K562 (cell line): ENCODE data around the gene NDUFS8. TPM values are rescaled to one million over a fixed set of nuclear protein-coding genes. Genes with fewer than 3 reads are reported as not detected.

Source experiments
- E2F3 ChIP-seq: fragments of 250-450 bp; sonication (Bioruptor Pico); IDR thresholded peaks from 2 replicates; pipeline ENCODE4 v1.4.0; 2020; ENCODE audit warnings: mild to moderate bottlenecking
- ETV5 ChIP-seq: sonication (generic); formaldehyde crosslinking; IDR thresholded peaks from 2 replicates; pipeline ENCODE4 v1.4.0; 2020; ENCODE audit warnings: low read depth, mild to moderate bottlenecking, missing genetic modification reagents
- ILF3 ChIP-seq: fragments of 450-650 bp; IDR thresholded peaks from 2 replicates; pipeline ENCODE4 v1.6.1; 2018; ENCODE audit warnings: antibody characterized with exemption, mild to moderate bottlenecking, moderate library complexity, borderline replicate concordance
- MYNN ChIP-seq, 2 experiments: sonication (generic); formaldehyde crosslinking in 1 of 2; IDR thresholded peaks; 2 replicates each; pipeline versions ENCODE4 v1.5.0 to v1.6.1; 2016 to 2020; ENCODE audit warnings: antibody characterized with exemption in 1 of 2, missing genetic modification reagents in 1 of 2
- PHF21A ChIP-seq: fragments of 450-650 bp; IDR thresholded peaks from 2 replicates; pipeline ENCODE4 v1.6.1; 2017; ENCODE audit warnings: low read depth, borderline replicate concordance
- RBBP5 ChIP-seq: fragments of 200-600 bp; sonication (generic); IDR thresholded peaks from 2 replicates; pipeline ENCODE4 v1.6.1; 2012; ENCODE audit warnings: borderline replicate concordance, mild to moderate bottlenecking, low read length, control low read depth, inconsistent platforms; ENCODE audit not compliant: insufficient read depth, poor library complexity, severe bottlenecking
- RBM15 ChIP-seq: fragments of 200-400 bp; formaldehyde crosslinking; IDR thresholded peaks from 2 replicates; pipeline ENCODE4 v1.6.1; 2018; ENCODE audit warnings: mild to moderate bottlenecking, low read length, moderate library complexity; ENCODE audit not compliant: insufficient read depth
- ZBTB17 ChIP-seq: fragments of 450-650 bp; formaldehyde crosslinking; IDR thresholded peaks from 2 replicates; pipeline ENCODE4 v1.4.0; 2020; ENCODE audit warnings: mild to moderate bottlenecking
- polyA plus RNA-seq, 8 experiments: library from polyadenylated mRNA; depleted of rRNA in 4 of 8; stranded (reverse) in 5 of 8; unstranded in 3 of 8; fragments of >200 nt; fragmentation: Nextera tagmentation in 2 of 8; fragmentation: Illumina TruSeq in 1 of 8; extraction: Ambion mirVana in 2 of 8; extraction: Trizol in 1 of 8; gene quantifications; 2 replicates each; pipeline versions ENCODE4 v1.2.1 to v1.2.3, GENCODE V29; 2011 to 2014; ENCODE audit warnings: inconsistent platforms in 1 of 8, missing spikeins in 1 of 8
- total RNA-seq, 7 experiments: library from RNA; depleted of rRNA in 6 of 7; stranded (reverse); fragments of >200 nt in 6 of 7; fragmentation: Illumina TruSeq in 2 of 7; extraction: Trizol in 2 of 7; gene quantifications; 2 replicates each; pipeline versions ENCODE4 v1.2.1 to v1.2.3, GENCODE V29; 2011 to 2021; ENCODE audit warnings: low replicate concordance in 1 of 7
- TF ChIP-seq, protein P1 (sequence below): IDR thresholded peaks from 3 replicates; pipeline ENCODE4 v1.6.1; 2011; ENCODE audit warnings: borderline replicate concordance, mild to moderate bottlenecking, moderate library complexity; ENCODE audit not compliant: insufficient read length; ENCODE audit errors: extremely low read depth
- TF ChIP-seq, protein P2 (sequence below), 2 experiments: fragments of 450-650 bp; formaldehyde crosslinking in 1 of 2; IDR thresholded peaks; 2 replicates each; pipeline versions ENCODE4 v1.4.0 to v1.6.1; 2014 to 2020; ENCODE audit warnings: mild to moderate bottlenecking in 2 of 2, borderline replicate concordance in 1 of 2, low read depth in 1 of 2
- TF ChIP-seq, protein P3 (sequence below), 2 experiments: IDR thresholded peaks; 2 replicates each; pipeline ENCODE4 v1.6.1; 2011; ENCODE audit warnings: borderline replicate concordance in 1 of 2, control low read depth in 1 of 2, low read depth in 1 of 2, low read length in 1 of 2, mild to moderate bottlenecking in 1 of 2, mixed read lengths in 1 of 2, moderate library complexity in 1 of 2; ENCODE audit not compliant: insufficient read depth in 1 of 2, insufficient read length in 1 of 2, poor library complexity in 1 of 2, severe bottlenecking in 1 of 2; ENCODE audit errors: extremely low read depth in 1 of 2

The NDUFS8 gene
- total and polyA plus RNA-seq, 9 of the 15 experiments (the other 6 are each of a cell fraction or from before 2014, with no cell fraction given): 36.5 to 351 (median 101) TPM

DNA sequence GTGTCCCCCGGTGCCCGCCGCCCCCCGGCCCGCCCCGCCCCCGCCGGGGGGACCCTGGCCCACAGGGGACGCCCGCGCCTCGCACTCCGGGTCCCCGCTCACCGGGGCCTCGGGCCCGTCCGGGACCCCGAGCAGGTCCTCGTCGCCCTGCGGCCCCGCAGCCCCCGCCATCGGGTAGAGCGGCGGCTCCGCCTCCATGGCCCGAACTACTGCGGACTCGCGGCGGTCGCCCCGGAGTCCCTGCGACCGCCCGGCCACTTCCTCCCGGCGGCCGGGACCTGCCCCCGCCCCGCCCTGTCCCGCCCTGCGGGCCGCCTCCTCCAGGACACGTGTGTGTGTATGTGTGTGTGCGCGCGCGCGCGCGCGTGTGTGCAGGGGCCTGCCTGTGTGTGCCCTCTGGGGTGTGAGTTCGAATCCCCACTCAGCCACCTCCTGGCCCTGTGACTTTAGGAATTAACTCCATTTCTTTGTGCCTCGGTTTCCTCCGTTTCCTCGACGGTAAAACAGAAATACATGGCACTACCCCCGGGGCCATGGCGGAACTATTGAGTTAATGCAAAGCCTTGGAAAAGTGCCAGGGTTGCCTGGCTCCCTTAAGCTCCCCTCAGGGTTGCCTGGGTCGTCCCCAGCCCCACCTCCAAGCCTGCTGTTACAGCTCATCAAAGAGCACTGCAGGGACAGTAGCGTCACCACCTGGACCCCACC is 26.5 kb upstream of the NDUFS8 start, which contains the start of gene UNC93B1 (continued):
- TF ChIP-seq, protein P1, sequence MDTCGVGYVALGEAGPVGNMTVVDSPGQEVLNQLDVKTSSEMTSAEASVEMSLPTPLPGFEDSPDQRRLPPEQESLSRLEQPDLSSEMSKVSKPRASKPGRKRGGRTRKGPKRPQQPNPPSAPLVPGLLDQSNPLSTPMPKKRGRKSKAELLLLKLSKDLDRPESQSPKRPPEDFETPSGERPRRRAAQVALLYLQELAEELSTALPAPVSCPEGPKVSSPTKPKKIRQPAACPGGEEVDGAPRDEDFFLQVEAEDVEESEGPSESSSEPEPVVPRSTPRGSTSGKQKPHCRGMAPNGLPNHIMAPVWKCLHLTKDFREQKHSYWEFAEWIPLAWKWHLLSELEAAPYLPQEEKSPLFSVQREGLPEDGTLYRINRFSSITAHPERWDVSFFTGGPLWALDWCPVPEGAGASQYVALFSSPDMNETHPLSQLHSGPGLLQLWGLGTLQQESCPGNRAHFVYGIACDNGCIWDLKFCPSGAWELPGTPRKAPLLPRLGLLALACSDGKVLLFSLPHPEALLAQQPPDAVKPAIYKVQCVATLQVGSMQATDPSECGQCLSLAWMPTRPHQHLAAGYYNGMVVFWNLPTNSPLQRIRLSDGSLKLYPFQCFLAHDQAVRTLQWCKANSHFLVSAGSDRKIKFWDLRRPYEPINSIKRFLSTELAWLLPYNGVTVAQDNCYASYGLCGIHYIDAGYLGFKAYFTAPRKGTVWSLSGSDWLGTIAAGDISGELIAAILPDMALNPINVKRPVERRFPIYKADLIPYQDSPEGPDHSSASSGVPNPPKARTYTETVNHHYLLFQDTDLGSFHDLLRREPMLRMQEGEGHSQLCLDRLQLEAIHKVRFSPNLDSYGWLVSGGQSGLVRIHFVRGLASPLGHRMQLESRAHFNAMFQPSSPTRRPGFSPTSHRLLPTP: peak; percentile 96
- TF ChIP-seq, protein P2, sequence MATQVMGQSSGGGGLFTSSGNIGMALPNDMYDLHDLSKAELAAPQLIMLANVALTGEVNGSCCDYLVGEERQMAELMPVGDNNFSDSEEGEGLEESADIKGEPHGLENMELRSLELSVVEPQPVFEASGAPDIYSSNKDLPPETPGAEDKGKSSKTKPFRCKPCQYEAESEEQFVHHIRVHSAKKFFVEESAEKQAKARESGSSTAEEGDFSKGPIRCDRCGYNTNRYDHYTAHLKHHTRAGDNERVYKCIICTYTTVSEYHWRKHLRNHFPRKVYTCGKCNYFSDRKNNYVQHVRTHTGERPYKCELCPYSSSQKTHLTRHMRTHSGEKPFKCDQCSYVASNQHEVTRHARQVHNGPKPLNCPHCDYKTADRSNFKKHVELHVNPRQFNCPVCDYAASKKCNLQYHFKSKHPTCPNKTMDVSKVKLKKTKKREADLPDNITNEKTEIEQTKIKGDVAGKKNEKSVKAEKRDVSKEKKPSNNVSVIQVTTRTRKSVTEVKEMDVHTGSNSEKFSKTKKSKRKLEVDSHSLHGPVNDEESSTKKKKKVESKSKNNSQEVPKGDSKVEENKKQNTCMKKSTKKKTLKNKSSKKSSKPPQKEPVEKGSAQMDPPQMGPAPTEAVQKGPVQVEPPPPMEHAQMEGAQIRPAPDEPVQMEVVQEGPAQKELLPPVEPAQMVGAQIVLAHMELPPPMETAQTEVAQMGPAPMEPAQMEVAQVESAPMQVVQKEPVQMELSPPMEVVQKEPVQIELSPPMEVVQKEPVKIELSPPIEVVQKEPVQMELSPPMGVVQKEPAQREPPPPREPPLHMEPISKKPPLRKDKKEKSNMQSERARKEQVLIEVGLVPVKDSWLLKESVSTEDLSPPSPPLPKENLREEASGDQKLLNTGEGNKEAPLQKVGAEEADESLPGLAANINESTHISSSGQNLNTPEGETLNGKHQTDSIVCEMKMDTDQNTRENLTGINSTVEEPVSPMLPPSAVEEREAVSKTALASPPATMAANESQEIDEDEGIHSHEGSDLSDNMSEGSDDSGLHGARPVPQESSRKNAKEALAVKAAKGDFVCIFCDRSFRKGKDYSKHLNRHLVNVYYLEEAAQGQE (IDR thresholded peaks at IDR 0.05; ENCODE audit: borderline replicate concordance): no peak
- TF ChIP-seq, protein P2 (CRISPR knock-in tag; IDR thresholded peaks at IDR 0.05; ENCODE audit: low read depth): 0 out of 2 replicates have a peak, but pooled peaks have one; percentile 57
- TF ChIP-seq ZBTB17: 0 out of 2 replicates have a peak, but pooled peaks have one; percentile 17
- TF ChIP-seq, protein P3, sequence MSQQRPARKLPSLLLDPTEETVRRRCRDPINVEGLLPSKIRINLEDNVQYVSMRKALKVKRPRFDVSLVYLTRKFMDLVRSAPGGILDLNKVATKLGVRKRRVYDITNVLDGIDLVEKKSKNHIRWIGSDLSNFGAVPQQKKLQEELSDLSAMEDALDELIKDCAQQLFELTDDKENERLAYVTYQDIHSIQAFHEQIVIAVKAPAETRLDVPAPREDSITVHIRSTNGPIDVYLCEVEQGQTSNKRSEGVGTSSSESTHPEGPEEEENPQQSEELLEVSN (IDR thresholded peaks at IDR 0.05; ENCODE audit: borderline replicate concordance in 1 of 2, extremely low read depth in 1 of 2, insufficient read depth in 1 of 2, insufficient read length in 1 of 2, low read depth in 1 of 2, low read length in 1 of 2, poor library complexity in 1 of 2, severe bottlenecking in 1 of 2): peak in 1 of 2 experiments; percentile 91
- TF ChIP-seq RBBP5: peak; percentile 59
- 0 out of 2 replicates have a peak, but pooled peaks have one; percentile 36 for TF ChIP-seq E2F3 (CRISPR knock-in tag)
- no peak for TF ChIP-seq ILF3
- TF ChIP-seq RBM15: no peak
- peak; percentile 34; the same call in 1 of the 2 replicates for TF ChIP-seq MYNN (IDR thresholded peaks at IDR 0.05)
- TF ChIP-seq MYNN (CRISPR knock-in tag; IDR thresholded peaks at IDR 0.05): no peak
- 0 out of 2 replicates have a peak, but pooled peaks have one; percentile 37 for TF ChIP-seq PHF21A
- peak; percentile 57; the same call in 1 of the 2 replicates for TF ChIP-seq ETV5 (CRISPR knock-in tag)
